Ascending aorta (tissue), 2 donors: ENCODE results near the gene NARF. TPM values are rescaled to one million over a fixed set of nuclear protein-coding genes. Genes with fewer than 3 reads are reported as not detected.

ENCODE experiments used
- DNase-seq, 2 donors: peaks; one replicate each; pipeline ENCODE4 v3.0.0-alpha.2; 2019; ENCODE audit warnings: low spot score in 2 of 2
- H3K27ac ChIP-seq, 2 donors: fragments of 200-600 bp; sonication (generic); one replicate each; pipeline ENCODE4 v1.5.1; 2016 to 2017; ENCODE audit warnings: mild to moderate bottlenecking in 1 of 2
- H3K27me3 ChIP-seq: fragments of 200-600 bp; sonication (generic); one replicate; pipeline ENCODE4 v1.5.1; 2017
- H3K36me3 ChIP-seq, 2 donors: fragments of 200-600 bp; sonication (generic); one replicate each; pipeline ENCODE4 v1.5.1; 2016
- H3K4me1 ChIP-seq, 2 donors: fragments of 200-600 bp; sonication (generic); one replicate each; pipeline ENCODE4 v1.5.1; 2016 to 2017; ENCODE audit warnings: mild to moderate bottlenecking in 1 of 2
- H3K4me3 ChIP-seq, 2 donors: fragments of 200-600 bp; sonication (generic); one replicate each; pipeline ENCODE4 v1.5.1; 2016 to 2017; ENCODE audit warnings: mild to moderate bottlenecking in 1 of 2
- H3K9me3 ChIP-seq, 2 donors: fragments of 200-600 bp; sonication (generic); one replicate each; pipeline ENCODE4 v1.5.1; 2016
- intact Hi-C: fragments of 100-400 bp; cut with DNase I; formaldehyde crosslinking; loops from one replicate; pipeline ENCODE4 v1.15.1; 2023
- total RNA-seq: library from RNA; depleted of rRNA; stranded (reverse); fragments of >200 nt; gene quantifications from one replicate; pipeline ENCODE4 v1.1.0, GENCODE V29; 2016
- TF ChIP-seq, protein P1 (sequence below), 3 experiments: fragments of 200-600 bp in 2 of 3; fragments of 450-650 bp in 1 of 3; sonication (generic) in 2 of 3; IDR thresholded peaks; one replicate each; pipeline ENCODE4 v1.5.1; 2016 to 2019; ENCODE audit warnings: antibody characterized with exemption in 3 of 3, mild to moderate bottlenecking in 1 of 3, moderate library complexity in 1 of 3

Gene NARF
- total RNA-seq, 1 donor from 2014 or later, result 38.3 TPM

DNA sequence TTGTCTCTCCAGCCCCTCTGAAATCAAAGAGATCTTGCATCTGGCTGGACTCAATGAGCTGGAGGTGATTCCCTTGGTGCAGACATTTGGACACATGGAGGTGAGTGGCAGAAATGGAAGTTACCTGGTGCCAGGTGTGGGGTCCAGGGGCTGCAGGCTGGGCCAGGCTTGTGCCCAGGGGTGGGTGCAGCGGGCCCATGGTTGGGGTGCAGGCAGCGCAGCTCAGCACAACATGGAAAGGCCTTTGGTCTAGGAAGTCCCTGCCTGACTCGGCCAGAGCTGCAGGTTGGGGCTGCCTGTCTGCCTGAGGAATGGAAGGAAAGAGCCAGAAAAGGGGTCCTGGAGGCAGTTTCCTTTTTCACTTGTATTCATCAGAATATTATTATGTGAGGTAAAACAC is 30.0 kb upstream of the NARF start:
- TF ChIP-seq, protein P1, sequence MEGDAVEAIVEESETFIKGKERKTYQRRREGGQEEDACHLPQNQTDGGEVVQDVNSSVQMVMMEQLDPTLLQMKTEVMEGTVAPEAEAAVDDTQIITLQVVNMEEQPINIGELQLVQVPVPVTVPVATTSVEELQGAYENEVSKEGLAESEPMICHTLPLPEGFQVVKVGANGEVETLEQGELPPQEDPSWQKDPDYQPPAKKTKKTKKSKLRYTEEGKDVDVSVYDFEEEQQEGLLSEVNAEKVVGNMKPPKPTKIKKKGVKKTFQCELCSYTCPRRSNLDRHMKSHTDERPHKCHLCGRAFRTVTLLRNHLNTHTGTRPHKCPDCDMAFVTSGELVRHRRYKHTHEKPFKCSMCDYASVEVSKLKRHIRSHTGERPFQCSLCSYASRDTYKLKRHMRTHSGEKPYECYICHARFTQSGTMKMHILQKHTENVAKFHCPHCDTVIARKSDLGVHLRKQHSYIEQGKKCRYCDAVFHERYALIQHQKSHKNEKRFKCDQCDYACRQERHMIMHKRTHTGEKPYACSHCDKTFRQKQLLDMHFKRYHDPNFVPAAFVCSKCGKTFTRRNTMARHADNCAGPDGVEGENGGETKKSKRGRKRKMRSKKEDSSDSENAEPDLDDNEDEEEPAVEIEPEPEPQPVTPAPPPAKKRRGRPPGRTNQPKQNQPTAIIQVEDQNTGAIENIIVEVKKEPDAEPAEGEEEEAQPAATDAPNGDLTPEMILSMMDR (IDR thresholded peaks at IDR 0.05), result no peak
- H3K36me3 ChIP-seq, result no peaks in the 10 kb centered on the region
- peaks cover 0 to 2% of the 10 kb centered on the region in 2 donors for H3K4me1 ChIP-seq
- no peak overlapping the region for H3K27ac ChIP-seq
- no peaks in the 10 kb centered on the region for H3K9me3 ChIP-seq
- intact Hi-C loops, result no loop called here
- no peak for DNase-seq
- no peaks in the 10 kb centered on the region for H3K27me3 ChIP-seq
- no peak overlapping the region for H3K4me3 ChIP-seq

DNA sequence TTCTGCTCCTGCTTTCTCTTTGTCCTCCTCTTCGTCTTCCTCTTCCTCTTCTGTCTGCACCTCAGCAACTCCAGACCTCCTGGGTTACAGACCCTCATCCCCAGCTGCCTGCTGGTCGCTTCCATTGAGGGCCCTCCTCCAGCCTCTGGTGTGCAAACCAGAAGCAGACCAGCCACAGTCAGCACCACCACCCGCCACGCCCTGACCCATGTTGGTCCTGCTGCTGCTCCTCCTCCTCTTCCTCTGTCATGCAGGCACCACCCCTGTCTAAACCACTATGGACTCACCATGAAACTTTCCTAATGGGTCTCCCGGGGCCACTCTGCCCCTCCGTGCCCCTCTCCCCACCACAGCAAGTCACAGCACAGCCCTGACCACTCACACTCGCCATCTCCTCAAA is 28.7 kb upstream of the NARF start:
- H3K9me3 ChIP-seq, result no peaks in the 10 kb centered on the region
- H3K4me1 ChIP-seq, result no peaks in the 10 kb centered on the region
- no peak overlapping the region for H3K27ac ChIP-seq
- intact Hi-C loops, result no loop called here
- TF ChIP-seq, protein P1 (IDR thresholded peaks at IDR 0.05), result no peak
- H3K36me3 ChIP-seq, result no peaks in the 10 kb centered on the region
- no peaks in the 10 kb centered on the region for H3K27me3 ChIP-seq
- no peak overlapping the region for H3K4me3 ChIP-seq
- DNase-seq, result no peak

DNA sequence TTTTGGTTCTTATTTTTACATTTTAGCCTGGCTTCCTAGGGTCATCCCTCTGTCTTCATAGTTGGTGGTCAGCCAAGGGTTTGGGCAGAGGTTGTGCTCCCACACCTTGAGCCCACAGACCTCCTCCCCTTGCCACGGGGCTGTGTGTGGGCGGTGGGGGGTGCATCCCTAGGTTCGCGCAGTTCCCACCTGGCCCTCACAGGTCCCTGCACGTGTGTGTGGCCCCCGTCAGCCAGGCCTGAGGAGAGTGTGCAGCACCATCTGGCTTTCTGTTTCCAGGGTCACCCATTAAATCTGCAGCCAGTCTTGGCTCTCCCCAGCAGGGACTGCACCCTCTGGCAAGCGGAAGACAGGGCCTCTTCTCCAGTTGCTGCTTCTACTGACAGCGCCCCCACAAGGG is 26.5 kb upstream of the NARF start:
- H3K27ac ChIP-seq, result no peak overlapping the region
- DNase-seq, result no peak
- H3K4me1 ChIP-seq, result no peaks in the 10 kb centered on the region
- intact Hi-C loops, result no loop called here
- TF ChIP-seq, protein P1 (IDR thresholded peaks at IDR 0.05), result no peak
- H3K27me3 ChIP-seq, result no peaks in the 10 kb centered on the region
- peaks cover 0 to 4% of the 10 kb centered on the region in 2 donors for H3K36me3 ChIP-seq
- H3K9me3 ChIP-seq, result no peaks in the 10 kb centered on the region
- H3K4me3 ChIP-seq, result no peak overlapping the region

DNA sequence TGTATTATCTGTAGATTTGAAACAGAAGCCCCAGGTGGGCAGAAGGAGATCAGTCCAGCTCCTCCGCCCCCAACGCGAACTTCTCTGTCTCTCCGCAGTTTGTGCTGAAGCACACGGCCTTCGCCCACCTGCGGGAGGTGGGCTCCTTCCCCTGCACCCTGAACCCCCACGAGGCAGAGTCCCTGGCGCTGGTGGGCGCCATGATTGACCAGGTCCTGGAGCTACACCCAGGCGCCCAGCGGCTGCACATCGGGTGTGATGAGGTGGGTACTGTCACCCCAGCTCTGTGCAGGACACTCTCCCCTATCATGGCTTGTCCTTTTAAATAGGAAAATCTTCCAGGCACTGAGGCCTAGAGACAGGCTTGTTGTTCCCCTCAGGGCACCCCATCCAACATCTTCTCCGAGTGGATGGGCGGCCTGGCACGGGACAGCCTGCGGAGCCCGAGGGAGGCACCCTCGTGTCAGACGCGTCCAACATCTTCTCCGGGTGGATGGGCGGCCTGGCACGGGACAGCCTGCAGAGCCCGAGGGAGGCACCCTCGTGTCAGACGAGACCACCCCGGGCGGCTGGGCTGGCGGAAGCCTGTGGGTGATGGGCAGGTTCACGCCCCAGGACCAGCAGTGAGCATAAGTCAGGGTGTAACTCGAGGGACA is 24.9 kb upstream of the NARF start:
- H3K4me1 ChIP-seq, result no peaks in the 10 kb centered on the region
- no peak for DNase-seq
- intact Hi-C loops, result no loop called here
- TF ChIP-seq, protein P1 (IDR thresholded peaks at IDR 0.05), result no peak
- H3K36me3 ChIP-seq, result peaks cover 0 to 7% of the 10 kb centered on the region in 2 donors
- H3K27me3 ChIP-seq, result no peaks in the 10 kb centered on the region
- H3K9me3 ChIP-seq, result no peaks in the 10 kb centered on the region
- H3K27ac ChIP-seq, result no peak overlapping the region
- H3K4me3 ChIP-seq, result no peak overlapping the region

DNA sequence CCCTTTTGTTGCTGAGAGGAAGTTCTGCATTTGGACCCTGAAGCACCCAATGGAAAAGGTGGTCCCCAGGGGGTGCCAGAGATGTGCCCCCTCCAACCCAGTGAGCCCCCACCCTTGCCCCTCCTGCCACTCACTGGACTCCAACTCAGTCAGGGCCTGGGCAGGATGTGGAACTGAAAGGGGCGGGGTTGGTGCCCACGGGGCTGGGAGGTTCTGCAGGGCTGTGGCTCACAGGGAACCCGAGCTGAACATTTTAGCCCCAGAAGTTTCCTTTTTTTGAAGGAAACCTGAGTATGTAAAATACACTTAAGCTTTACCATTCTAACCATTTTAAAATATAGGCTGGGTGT is 24.4 kb upstream of the NARF start:
- intact Hi-C loops, result no loop called here
- no peaks in the 10 kb centered on the region for H3K4me1 ChIP-seq
- no peak for DNase-seq
- H3K36me3 ChIP-seq, result peaks cover 0 to 7% of the 10 kb centered on the region in 2 donors
- no peaks in the 10 kb centered on the region for H3K27me3 ChIP-seq
- TF ChIP-seq, protein P1 (IDR thresholded peaks at IDR 0.05), result no peak
- no peak overlapping the region for H3K4me3 ChIP-seq
- no peaks in the 10 kb centered on the region for H3K9me3 ChIP-seq
- H3K27ac ChIP-seq, result no peak overlapping the region

DNA sequence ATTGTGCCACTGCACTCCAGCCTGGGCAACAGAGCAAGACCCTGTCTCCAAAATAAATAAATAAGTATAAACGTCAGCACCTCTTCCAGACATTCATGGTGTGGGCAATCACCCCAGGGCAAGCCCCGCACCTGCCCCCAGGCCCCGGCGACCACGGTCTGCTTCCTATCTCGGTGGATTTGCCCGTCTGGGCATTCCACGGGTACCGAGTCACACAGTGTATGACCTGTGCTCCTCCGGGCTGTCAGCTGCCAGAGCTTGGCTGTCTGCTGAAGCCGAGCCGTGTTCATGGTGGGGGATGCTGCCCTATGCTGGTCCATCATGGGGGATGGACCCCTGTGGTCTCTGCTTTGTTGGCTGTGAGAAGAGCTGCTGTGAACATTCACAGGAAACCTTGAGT is 23.4 kb upstream of the NARF start:
- no peak for DNase-seq
- no peak overlapping the region for H3K4me3 ChIP-seq
- no peaks in the 10 kb centered on the region for H3K27me3 ChIP-seq
- peaks cover 0 to 13% of the 10 kb centered on the region in 2 donors for H3K36me3 ChIP-seq
- no peak overlapping the region for H3K27ac ChIP-seq
- no peaks in the 10 kb centered on the region for H3K4me1 ChIP-seq
- intact Hi-C loops, result no loop called here
- no peaks in the 10 kb centered on the region for H3K9me3 ChIP-seq
- TF ChIP-seq, protein P1 (IDR thresholded peaks at IDR 0.05), result no peak
